Stimulated activated memory B cell treated with anti-CD40 and anti-IgM and Interleukin-4, amounts not matched to agents 10 μg/mL and 1 μg/mL and 100 μg/mL, for 72 hours (primary cell): ENCODE results near the gene CLEC4F.
"Not testable (repeated sequence)": the region's sequence is repeated elsewhere in the genome, so short reads cannot be mapped to it uniquely, and the experiment has no call there.

Experiments
- ATAC-seq: fragments of 150-1000 bp; cut with Tn5 transposase; 2 replicates; pipeline ENCODE4 v1.10.0; 2021
- H3K27ac Mint-ChIP-seq: one replicate; pipeline ENCODE4 v1.8.0; 2022; ENCODE audit warnings: mild to moderate bottlenecking, mixed read lengths
- H3K27me3 Mint-ChIP-seq: one replicate; pipeline ENCODE4 v1.8.0; 2022; ENCODE audit warnings: mixed read lengths
- H3K36me3 Mint-ChIP-seq: one replicate; pipeline ENCODE4 v1.8.0; 2022; ENCODE audit warnings: mixed read lengths
- H3K4me1 Mint-ChIP-seq: one replicate; pipeline ENCODE4 v1.8.0; 2022; ENCODE audit warnings: mixed read lengths
- H3K4me3 Mint-ChIP-seq: one replicate; pipeline ENCODE4 v1.8.0; 2022; ENCODE audit warnings: mild to moderate bottlenecking, moderate library complexity, mixed read lengths
- H3K9me3 Mint-ChIP-seq: one replicate; pipeline ENCODE4 v1.8.0; 2022; ENCODE audit warnings: mixed read lengths

The CLEC4F gene

GRCh38 chr2:70807102-70807827 is 13.1 kb downstream of the CLEC4F start:
- no peaks in the 10 kb centered on the region for H3K9me3 Mint-ChIP-seq
- no peak for ATAC-seq
- H3K27me3 Mint-ChIP-seq, result no peaks in the 10 kb centered on the region
- no peaks in the 10 kb centered on the region for H3K36me3 Mint-ChIP-seq
- peaks cover 6% of the 10 kb centered on the region for H3K4me1 Mint-ChIP-seq
- no peak overlapping the region for H3K4me3 Mint-ChIP-seq
- H3K27ac Mint-ChIP-seq, result no peak overlapping the region

DNA sequence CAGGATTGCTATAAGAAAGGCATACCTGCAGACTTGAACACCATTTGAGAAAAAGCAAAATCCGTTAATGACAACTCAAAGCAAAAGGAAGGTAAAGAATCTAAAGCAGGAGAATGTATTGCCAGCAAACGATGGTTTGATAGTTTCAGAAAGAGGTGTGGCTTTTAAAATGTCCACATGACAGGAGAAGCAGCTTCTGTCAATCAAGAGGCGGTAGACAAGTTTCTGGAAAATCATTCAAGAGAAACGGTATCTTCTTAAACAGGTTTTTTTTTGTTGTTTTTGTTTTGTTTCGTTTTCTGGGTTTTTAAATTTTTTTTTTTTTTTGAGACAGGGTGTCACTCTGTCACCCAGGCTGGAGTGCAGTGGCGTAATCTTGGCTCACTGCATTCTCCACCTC is 13.8 kb downstream of the CLEC4F start:
- Mint-ChIP-seq H3K27ac (no peak overlapping the region), H3K36me3 (no peaks in the 10 kb centered on the region), H3K27me3 (peaks cover 1% of the 10 kb centered on the region), H3K4me3 (no peak overlapping the region), H3K4me1 (peaks cover 6% of the 10 kb centered on the region), H3K9me3 (no peaks in the 10 kb centered on the region)
- no peak for ATAC-seq

DNA sequence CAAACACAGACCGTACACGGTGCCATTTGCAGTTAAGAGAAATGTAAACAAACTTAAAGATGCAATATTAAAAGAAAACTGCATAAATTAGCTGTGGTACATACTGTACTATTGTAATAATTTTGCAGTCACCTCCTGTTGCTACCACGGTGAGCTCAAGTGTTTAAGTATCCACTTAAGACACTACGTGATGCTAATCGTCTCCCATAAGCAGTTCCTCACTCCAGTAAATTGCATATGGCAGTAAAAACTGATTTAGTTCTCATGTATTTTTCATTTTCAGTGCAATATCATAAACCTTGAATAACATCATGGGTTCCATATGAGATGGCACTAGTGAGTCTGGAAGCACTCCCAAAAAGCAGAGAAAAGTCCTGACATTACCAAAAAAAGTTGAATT is 14.4 kb downstream of the CLEC4F start:
- ATAC-seq, result no peak
- H3K9me3 Mint-ChIP-seq, result no peaks in the 10 kb centered on the region
- no peak overlapping the region for H3K27ac Mint-ChIP-seq
- peaks cover 6% of the 10 kb centered on the region for H3K4me1 Mint-ChIP-seq
- H3K4me3 Mint-ChIP-seq, result no peak overlapping the region
- no peaks in the 10 kb centered on the region for H3K36me3 Mint-ChIP-seq
- peaks cover 7% of the 10 kb centered on the region for H3K27me3 Mint-ChIP-seq

GRCh38 chr2:70801607-70802263 is 18.7 kb downstream of the CLEC4F start:
- Mint-ChIP-seq H3K9me3 (peaks cover 14% of the 10 kb centered on the region), H3K4me1 (peaks cover 14% of the 10 kb centered on the region), H3K27me3 (peaks cover 28% of the 10 kb centered on the region), H3K4me3 (no peak overlapping the region), H3K27ac (no peak overlapping the region), H3K36me3 (peaks cover 6% of the 10 kb centered on the region)
- no peak for ATAC-seq

DNA sequence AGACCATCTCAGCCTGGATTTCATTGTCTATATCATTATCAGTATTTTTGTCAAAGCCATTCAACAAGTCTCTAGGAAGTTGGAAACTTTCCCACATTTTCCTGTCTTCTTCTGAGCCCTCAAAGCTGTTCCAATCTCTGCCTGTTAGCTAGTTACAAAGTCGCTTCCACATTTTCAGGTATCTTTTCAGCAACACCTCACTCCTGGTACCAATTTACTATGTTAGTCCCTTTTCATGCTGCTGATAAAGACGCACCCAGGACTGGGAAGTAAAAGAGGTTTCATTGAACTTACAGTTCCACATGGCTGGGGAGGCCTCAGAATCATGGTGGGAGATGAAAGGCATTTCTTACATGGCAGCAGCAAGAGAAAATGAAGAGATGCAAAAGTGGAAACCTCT is 20.7 kb downstream of the CLEC4F start:
- Mint-ChIP-seq H3K4me1 (peaks cover 14% of the 10 kb centered on the region), H3K4me3 (no peak overlapping the region), H3K27me3 (peaks cover 31% of the 10 kb centered on the region), H3K27ac (no peak overlapping the region), H3K36me3 (peaks cover 6% of the 10 kb centered on the region), H3K9me3 (peaks cover 14% of the 10 kb centered on the region)
- ATAC-seq, result no peak

GRCh38 chr2:70797996-70798395 is 22.4 kb downstream of the CLEC4F start:
- not testable (repeated sequence) for H3K4me3 Mint-ChIP-seq, H3K36me3 Mint-ChIP-seq, ATAC-seq
- H3K9me3 Mint-ChIP-seq, result peaks cover 14% of the 10 kb centered on the region
- H3K27ac Mint-ChIP-seq, result peak overlapping the region; percentile 48
- H3K27me3 Mint-ChIP-seq, result peaks cover 46% of the 10 kb centered on the region
- H3K4me1 Mint-ChIP-seq, result peaks cover 13% of the 10 kb centered on the region

DNA sequence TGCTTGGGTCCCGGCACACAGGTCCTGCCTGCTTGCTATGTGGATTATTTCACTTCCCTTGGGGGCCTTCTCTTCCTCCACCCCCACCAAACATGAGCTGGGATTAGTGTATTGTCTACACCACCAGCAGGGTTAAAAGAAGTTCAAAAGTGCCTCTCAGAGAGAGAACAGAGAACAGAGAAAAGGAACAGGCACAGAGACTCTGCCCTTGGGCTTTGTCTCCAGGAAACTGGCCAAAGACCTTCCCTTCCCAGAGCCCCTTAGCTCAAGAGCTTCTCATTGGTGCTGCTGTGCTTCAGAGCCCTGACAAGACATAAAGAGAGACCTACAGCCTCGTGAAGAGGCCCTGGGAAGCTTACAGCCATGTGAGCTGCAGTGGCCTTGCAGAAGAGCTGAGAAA is 22.9 kb downstream of the CLEC4F start:
- peaks cover 6% of the 10 kb centered on the region for H3K36me3 Mint-ChIP-seq
- H3K4me3 Mint-ChIP-seq, result no peak overlapping the region
- H3K27ac Mint-ChIP-seq, result peak overlapping the region; percentile 48
- H3K4me1 Mint-ChIP-seq, result peaks cover 13% of the 10 kb centered on the region
- H3K27me3 Mint-ChIP-seq, result peaks cover 50% of the 10 kb centered on the region
- no peak for ATAC-seq
- H3K9me3 Mint-ChIP-seq, result peaks cover 14% of the 10 kb centered on the region

DNA sequence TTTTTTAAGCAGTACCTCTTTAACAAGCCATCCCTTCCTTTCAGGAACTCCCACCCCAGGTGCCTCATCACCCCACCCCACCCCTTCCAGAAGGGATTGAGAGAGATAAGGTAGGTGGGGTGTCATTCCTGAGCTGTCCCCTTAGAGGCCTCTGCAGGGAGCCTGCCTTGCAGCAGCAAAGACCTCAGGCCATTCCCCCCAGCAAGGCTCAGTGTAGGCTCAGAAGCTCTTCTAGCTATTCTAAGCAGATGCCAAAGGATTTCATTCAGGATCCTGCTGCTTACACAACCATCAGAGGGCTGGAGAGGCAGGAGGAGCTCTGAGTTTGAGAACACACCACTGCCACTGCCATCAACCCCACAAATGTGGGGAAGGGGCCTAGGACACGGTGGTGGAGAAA is 24.1 kb downstream of the CLEC4F start:
- Mint-ChIP-seq H3K36me3 (peaks cover 6% of the 10 kb centered on the region), H3K4me3 (no peak overlapping the region), H3K27me3 (peaks cover 57% of the 10 kb centered on the region), H3K27ac (no peak overlapping the region), H3K9me3 (peaks cover 14% of the 10 kb centered on the region), H3K4me1 (peaks cover 13% of the 10 kb centered on the region)
- no peak for ATAC-seq

GRCh38 chr2:70795164-70795995 is 25.0 kb downstream of the CLEC4F start:
- Mint-ChIP-seq H3K4me1 (peaks cover 13% of the 10 kb centered on the region), H3K27me3 (peaks cover 54% of the 10 kb centered on the region), H3K27ac (no peak overlapping the region), H3K4me3 (no peak overlapping the region), H3K9me3 (peaks cover 14% of the 10 kb centered on the region), H3K36me3 (peaks cover 6% of the 10 kb centered on the region)
- peak; percentile 85 for ATAC-seq

- H3K4me1 Mint-ChIP-seq, result peaks cover 21% of the 10 kb centered on the region
- no peak for ATAC-seq
- no peak overlapping the region for H3K4me3 Mint-ChIP-seq
- H3K27ac Mint-ChIP-seq, result no peak overlapping the region
- H3K27me3 Mint-ChIP-seq, result peaks cover 62% of the 10 kb centered on the region
- no peaks in the 10 kb centered on the region for H3K36me3 Mint-ChIP-seq
- H3K9me3 Mint-ChIP-seq, result peaks cover 8% of the 10 kb centered on the region
These were observed 26.9 kb downstream of the CLEC4F start for GRCh38 chr2:70793450-70793849.

DNA sequence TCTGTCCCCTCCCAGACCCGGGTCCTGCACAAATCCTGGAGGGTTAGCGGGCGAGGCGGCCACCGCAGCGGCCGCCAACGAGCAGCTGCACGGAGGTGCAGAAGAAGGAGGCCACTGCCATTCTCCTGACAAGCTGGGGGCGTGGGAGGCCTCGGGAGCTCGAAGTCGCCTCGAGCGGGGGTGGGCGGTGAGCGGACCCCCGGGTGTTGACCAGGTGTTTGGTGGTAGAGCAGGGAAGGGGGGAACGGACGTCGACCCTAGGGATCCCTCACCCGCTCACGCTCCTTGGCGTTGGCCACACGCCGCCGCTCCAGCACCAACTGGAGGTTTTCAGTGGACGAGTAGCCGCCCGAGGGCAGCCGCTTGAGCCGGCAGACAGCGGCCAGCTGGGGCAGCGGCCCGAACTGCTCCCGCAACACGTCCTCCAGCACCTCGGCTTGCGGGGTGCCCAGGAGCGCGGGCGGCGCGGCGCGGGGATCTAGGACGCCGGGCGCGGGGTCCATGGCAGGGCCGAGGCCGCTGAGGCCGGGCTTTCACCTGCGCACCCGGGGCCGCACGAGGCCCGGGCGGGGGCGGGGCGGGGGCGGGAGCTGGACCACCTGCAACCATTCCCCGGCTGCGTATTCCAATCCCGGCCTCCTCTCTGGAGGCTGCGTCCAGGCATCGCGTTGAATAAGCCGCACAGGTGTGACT is 30.1 kb downstream of the CLEC4F start, which contains the start of gene FIGLA:
TSS of gene FIGLA (minus strand) at position 508 of the 693 bp plus-strand sequence. CDS start at position 503, 5 bp downstream.
- H3K27me3 Mint-ChIP-seq, result peaks cover 64% of the 10 kb centered on the region
- no peaks in the 10 kb centered on the region for H3K36me3 Mint-ChIP-seq
- ATAC-seq, result no peak
- peak within 1 kb of the TSS; percentile 68 for H3K4me3 Mint-ChIP-seq
- no peaks in the 10 kb centered on the region for H3K9me3 Mint-ChIP-seq
- H3K4me1 Mint-ChIP-seq, result peaks cover 12% of the 10 kb centered on the region
- H3K27ac Mint-ChIP-seq, result peak within 1 kb of the TSS; percentile 25

- Mint-ChIP-seq H3K36me3 (no peaks in the 10 kb centered on the region), H3K4me1 (peaks cover 12% of the 10 kb centered on the region), H3K27ac (peak overlapping the region; percentile 25), H3K27me3 (peaks cover 64% of the 10 kb centered on the region), H3K4me3 (peak overlapping the region; percentile 68), H3K9me3 (no peaks in the 10 kb centered on the region)
- ATAC-seq, result peak; percentile 71
These were observed 30.9 kb downstream of the CLEC4F start for GRCh38 chr2:70789304-70790135.

DNA sequence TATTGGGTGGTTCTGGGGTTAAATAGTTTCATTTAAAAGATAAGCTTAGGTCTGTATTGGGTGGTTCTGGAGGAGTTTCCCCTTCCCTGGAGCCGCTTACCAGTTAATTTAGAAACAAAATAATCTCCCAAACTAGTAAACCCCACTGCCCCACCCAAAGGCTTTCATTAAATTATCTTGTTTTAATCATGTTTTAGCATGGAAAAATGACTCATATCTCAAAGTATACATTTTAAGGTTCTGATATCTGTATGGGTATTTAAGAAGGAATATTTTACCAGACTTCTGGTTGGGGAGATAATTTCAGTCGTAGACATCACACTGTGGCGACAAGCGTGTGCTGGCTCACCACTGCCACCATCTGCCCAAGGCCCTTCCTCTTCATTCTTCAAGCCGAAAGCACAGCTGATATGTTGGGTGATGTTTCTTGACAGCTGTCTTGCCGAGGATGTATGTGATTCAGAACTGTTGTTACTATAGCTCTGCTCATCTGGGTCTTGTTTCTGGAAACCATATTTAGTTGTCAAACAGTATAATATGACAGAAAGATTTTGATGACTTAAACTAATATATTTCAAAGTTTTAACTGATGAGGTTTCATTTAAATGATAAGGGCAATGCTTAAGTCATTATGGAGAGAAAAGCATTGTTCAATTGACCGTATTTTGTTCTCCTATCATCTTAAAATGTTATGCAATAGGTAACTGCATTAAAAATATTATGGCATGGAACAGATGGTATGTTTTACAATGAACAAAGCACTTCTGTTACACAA is 35.1 kb downstream of the CLEC4F start:
- H3K4me3 Mint-ChIP-seq, result no peak overlapping the region
- peak; percentile 65 for ATAC-seq
- peaks cover 27% of the 10 kb centered on the region for H3K27me3 Mint-ChIP-seq
- H3K27ac Mint-ChIP-seq, result no peak overlapping the region
- no peaks in the 10 kb centered on the region for H3K36me3 Mint-ChIP-seq
- H3K4me1 Mint-ChIP-seq, result peaks cover 7% of the 10 kb centered on the region
- H3K9me3 Mint-ChIP-seq, result no peaks in the 10 kb centered on the region

- Mint-ChIP-seq H3K4me1 (peaks cover 2% of the 10 kb centered on the region), H3K27ac (no peak overlapping the region), H3K27me3 (peaks cover 20% of the 10 kb centered on the region), H3K36me3 (no peaks in the 10 kb centered on the region), H3K4me3 (no peak overlapping the region), H3K9me3 (no peaks in the 10 kb centered on the region)
- no peak for ATAC-seq
These were observed 36.1 kb downstream of the CLEC4F start for GRCh38 chr2:70784320-70784719.
